HUDEP-2 (cell line): ENCODE data around the gene GALNT2.

Source experiments
- DNase-seq, 76 experiments: peaks; one replicate each; lab custom pipeline; 2025; ENCODE audit not compliant: unreplicated experiment in 76 of 76; lab: John Stamatoyannopoulos, UW

Gene GALNT2

DNA sequence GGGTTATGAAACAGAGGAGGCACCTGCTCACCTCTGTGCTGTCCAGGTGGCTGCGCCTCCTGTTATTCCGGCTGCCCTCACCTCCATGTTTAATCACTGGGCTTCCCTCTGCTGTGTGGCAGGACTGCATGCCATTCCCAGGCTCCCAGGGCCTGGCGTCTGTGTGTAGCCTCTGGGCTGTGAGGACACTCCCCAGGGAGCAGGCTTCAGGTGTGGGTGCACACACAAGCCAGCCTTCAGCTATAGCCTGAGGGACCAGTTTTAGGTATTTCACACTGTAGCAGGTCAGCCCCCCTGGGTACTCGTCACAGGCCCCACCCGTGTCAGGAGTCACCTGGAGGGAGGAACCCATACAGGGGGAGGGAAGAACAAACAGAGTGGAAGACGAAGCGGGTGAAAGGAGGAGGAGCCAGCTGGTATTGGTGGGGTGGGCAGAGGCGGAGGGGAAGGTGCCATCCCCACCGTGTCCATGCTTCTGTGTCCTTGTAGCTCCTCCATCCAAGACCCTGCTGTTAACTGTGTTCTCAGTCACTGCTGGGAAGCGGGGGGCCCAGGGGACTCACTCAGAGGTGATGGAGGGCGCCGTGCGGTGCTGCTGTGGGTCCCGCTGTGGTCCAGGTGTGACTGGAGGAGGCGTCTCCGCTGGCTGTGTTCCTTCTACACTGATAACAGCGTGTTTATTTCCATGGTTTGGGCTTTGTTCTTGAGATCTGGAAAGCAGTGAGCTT, 200.5 kb downstream of the GALNT2 start:
- DNase-seq, result no peak

- peak in 27 of 76 experiments; percentile 2 to 50 (median 16) for DNase-seq
Measured at GRCh38 chr1:230268371-230269170, 201.5 kb downstream of the GALNT2 start.

- DNase-seq, result no peak
Measured at GRCh38 chr1:230270185-230270558, 203.1 kb downstream of the GALNT2 start.

DNA sequence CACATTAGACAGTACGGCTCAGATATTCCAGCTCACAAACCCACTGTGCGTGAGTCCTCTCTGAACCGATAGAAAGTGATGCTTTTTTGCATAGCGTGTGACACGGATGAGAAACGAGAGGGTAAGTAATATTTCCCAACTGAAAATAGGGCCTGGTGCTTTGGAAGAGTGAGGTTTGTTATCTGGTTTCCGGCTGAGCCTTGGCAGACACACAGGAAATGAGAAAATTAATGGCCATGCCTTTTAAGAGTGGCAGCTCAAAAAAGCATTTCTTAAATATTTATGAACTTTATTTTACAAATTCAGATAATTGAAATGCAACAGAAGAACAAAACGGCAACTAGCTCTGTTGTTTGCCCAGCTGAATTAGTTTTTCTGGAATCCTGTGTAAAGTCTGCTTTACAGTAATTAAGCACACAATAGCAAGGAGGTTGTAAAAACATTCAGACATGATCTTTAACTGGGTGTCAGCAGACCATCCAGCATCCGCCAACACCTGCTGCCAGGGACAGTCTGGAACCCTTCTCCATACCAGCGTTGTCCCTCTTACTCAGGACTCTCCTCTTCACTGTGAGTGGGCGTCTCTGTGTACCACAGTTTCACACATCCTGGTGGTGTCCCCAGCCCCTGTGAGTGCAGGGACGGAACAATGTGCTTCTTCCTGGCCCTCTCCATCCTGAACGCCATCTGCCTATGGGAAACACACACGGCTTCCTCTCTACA, 203.7 kb downstream of the GALNT2 start:
- no peak for DNase-seq

DNA sequence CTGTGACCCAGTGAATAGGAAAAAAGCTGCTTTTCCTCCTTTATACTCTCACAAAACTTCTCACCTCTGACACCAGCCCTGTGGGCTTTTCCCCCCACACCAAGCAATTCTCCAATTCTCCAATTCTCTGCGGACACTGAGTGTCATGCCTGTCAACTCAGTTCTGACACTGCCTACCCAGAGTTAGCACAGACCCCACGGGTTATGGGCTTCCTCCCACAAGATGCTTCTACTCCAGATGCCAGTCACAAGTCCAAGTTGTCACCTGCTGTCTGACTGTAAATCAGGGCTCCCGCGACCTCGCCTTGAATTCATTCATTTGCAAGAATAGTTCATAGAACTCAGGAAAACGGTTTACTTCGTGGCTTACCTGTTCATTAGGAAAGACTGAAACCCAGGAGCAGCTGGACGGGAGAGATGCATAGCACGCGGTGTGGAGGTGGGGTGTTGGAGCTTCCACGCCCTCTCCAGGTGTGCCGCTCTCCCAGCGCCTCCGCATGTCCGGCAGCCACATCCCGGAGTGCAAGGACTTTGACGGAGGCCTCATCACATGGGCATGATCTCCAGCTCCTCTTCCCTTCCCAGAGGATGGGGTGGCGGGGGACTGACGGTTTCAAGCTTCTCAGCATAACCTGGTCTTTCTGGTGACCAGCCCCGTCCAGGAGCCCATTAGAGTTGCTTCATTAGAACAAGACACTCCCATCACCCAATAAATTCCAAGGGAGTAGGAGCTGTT, 204.4 kb downstream of the GALNT2 start:
- DNase-seq, result no peak

GRCh38 chr1:230272557-230272956, 205.5 kb downstream of the GALNT2 start:
- DNase-seq, result no peak

DNA sequence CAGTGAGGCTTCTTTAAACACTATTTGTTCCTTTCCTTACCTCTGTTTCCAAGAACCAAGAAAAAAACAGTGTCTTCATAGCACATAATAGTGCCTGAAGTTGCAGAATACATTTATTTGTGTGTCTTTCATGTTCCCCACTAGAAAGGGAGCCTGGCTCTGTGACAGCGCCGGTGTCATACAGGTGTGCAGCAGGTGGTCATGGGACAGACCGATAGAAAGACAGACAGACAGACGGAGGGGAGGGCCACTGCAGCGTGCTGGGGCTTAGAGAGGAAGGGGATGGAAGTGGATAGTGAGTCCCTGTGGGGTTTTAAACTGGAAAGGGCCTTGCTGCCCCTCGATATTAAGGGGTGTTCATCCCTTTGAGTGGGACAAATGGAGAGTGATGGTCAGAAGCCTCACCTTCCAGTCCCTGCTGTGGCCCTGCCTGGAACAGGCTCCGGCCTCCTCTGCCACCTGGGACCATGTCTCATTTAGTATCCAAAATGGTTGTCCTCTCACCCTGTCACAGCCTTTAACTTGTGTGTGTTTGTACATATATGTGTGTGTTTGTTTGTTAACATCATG, 206.2 kb downstream of the GALNT2 start:
- no peak for DNase-seq

DNA sequence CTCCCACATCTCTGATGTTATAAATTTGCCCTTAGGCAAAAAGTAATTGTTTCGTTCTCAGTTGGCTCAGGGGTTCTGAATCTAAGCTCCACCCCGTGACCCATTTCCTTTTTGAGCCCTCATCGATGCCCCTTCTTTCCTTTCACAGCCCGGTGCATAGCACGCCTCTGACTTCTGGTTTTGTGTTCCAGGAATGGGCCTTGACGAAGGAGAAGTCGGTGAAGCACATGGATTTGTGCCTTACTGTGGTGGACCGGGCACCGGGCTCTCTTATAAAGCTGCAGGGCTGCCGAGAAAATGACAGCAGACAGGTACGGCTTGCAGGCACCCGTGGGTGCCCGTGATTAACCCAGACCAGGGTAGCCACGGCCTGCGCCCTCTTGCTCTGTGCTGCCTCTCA, 207.2 kb downstream of the GALNT2 start:
- no peak for DNase-seq

- DNase-seq, result no peak
Measured at GRCh38 chr1:230276401-230276800, 209.4 kb downstream of the GALNT2 start.

DNA sequence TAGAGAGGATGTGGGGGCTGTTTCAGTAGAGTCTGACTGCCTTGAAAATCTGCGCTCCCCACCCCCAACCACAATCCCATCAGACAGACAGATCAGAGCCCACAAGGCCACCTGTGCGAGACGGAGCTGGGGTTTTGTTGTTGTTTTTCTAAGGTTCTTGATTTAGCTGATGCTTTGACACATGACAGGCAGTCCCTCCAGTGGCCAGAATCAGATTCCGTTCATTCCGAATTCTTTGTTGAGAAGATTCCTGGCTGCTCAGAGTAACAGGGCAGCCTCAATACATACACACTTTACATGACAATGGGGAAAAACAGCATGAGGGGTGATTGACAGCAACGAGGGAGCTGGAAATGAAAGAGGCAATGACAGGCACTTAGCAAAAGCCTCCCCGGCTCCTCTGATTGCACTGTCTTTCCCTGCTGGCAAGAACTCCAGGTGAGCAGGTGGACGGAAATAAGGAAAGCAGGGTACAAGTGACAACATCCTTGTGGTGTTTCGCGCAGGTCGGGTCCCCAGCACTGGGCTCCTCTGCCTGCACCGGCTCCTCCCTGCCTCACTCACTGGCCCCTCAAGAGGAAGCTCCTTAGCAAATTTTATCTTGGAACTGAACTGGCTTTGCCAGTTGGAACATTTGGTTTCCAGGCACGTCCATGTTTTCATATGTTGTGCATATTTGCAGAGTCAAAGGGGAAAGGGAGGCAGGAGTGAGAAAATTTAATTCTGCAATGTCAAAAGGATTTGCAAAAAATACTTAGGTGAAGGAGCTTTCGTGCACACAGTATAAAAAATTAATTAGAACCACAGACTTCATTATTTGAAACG, 210.4 kb downstream of the GALNT2 start:
- DNase-seq, result no peak

GRCh38 chr1:230278376-230278775, 211.3 kb downstream of the GALNT2 start:
- DNase-seq, result no peak

DNA sequence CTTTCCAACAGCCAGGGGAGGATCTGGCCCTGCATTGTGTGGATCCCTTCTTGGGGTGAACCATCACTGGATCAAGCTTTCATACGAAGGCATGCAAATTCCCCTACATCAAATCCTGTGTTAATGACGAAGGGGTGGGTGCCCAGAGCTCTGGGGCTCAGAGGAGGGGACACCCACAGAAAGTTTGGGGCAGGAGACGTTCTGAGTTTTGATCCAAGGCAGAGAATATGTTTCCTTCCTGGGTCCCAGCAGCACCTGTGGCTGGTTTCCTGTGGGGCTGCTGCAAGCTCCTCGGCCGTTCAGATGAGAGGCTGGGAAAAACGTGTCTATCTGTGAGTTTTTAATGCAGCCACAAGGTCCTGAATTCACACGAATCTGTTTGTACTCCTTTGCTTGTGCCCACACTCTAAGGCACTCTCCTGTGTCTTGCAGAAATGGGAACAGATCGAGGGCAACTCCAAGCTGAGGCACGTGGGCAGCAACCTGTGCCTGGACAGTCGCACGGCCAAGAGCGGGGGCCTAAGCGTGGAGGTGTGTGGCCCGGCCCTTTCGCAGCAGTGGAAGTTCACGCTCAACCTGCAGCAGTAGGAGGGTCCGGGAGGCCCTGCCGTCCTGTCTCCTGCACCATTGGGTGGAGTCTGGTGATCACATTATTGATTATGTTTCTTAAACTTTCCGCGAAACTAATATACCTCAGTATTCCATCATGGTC, 212.0 kb downstream of the GALNT2 start:
- DNase-seq, result no peak

GRCh38 chr1:230279583-230279945, 212.5 kb downstream of the GALNT2 start:
- DNase-seq, result no peak

DNA sequence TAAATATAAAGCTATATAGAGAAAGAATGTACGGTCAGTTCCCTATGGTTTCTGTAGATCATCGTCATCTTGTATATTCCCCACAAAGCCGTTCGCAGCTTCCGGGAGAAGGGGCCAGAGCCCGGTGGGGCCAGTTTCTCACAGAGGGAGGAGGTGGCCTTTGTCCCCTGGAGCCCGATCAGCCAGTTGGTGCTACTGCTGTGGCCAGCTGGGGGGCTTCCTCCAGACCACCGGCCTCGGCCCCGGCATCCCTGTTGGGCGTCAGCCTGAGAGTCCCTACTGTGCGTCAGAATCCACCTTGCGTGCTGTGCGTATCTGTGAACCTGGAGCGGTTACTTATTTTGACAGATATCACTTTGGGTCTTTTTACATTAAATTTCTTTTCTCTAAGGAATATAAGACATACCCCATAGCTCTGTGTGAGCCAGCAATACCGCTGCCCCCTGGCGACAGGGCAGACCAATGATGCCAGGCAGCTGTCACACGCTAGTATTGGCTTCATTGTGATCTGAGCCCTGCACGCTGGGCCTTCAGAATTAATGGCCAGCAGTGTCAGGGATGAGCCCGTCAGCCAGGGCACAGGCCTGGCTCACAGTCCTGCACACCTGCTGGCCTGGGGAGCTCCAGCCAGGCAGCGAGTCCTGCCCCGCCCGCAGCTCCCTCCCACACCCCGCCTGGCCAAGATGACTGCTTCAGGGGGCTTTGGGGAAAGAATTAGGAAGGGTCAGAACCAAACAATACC, 213.2 kb downstream of the GALNT2 start:
- DNase-seq, result peak in 15 of 76 experiments; percentile 1 to 34 (median 10)

DNA sequence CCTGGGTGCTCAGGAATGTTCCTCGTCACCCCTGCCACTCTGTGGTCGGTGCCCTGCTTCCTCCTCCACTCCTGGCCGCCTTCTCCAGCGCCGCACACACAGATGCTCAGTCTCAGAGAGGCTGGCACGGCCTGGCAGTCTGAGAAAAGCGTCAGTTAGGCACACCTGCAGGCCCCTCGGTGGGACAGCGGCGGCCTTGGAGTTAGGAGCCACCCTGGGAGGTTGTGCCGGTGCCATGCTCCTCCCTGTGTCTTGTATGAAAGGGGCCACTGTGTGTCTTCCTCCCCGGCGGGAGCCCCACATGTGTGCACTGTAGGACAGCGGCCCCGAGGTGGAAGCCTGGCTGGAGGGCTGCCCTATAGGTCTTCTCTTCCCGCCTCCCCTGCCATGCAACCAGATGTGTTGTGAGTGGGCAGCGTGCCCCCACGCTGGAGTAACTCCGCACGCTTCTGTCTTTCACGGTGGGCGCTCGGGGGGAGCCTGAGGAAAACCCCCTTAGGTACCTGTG, 213.9 kb downstream of the GALNT2 start:
- DNase-seq, result peak in 1 of 76 experiments; percentile 13

DNA sequence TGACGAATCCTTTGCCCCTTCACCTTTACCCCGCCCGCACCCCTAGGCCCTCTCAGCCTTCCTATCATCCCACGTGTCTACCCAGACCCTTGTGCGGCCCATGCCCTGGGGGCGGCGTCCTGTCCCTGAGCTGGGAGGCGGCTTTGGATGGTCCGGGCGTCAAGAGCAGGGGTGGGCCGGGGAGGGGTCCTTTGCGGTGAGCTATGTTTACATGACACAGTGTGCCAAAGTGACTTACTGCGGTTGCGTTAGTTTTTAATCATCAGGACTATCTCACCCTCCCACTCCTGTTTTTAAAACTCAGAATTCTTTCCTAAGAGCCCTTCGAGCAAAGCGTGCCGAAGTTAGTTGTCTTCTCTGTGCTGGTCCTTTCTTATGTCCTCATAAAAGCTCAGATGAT, 214.5 kb downstream of the GALNT2 start:
- peak in 49 of 76 experiments; percentile 6 to 64 (median 30) for DNase-seq

DNA sequence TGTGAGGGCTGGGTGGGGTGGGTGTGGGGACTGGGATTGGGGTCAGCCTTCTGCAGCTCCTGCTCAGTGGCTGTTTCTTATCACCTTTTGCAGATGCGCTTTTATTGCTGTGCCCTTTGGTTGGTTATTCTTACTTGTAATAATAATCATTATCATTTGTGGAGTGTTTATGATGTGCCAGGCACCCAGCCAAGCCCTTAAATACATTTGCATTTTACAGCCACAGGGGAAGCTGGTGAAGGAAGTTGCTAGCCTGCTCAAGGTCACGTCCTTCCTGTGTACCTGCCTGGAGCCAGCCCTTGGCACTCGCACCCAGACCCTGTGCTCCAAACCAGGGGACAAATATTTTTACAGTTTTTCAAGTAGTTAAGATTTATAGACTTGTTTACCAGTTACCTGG, 215.1 kb downstream of the GALNT2 start:
- peak in 72 of 76 experiments; percentile 34 to 90 (median 67) for DNase-seq

- DNase-seq, result no peak
Measured at GRCh38 chr1:230283678-230284077, 216.6 kb downstream of the GALNT2 start.
